Measurements from ENCODE around the gene HRH1.

The HRH1 gene

GRCh38 chr3:11287404-11287803 is 133.1 kb downstream of the HRH1 start:
- Histone ChIP-seq H3K9ac (ENCODE audit: low read depth, low read length) (no peak overlapping the region), H3K9me3 (ENCODE audit: control insufficient read depth, insufficient read depth, low read length) (no peaks in the 10 kb centered on the region), H3K4me1 (ENCODE audit: control insufficient read depth, insufficient read depth, low read length) (no peaks in the 10 kb centered on the region), H3K4me3 (ENCODE audit: low read depth, low read length) (no peak overlapping the region), H3K27me3 (ENCODE audit: control insufficient read depth, insufficient read depth, low read length) (no peaks in the 10 kb centered on the region), H3K36me3 (ENCODE audit: control insufficient read depth, insufficient read depth, low read length) (0 out of 2 replicates have a peak, but pooled peaks cover 9% of the 10 kb centered on the region), H3K27ac (ENCODE audit: low read depth, low read length) (no peak overlapping the region)

GRCh38 chr3:11288021-11288491 is 133.8 kb downstream of the HRH1 start:
- H3K9ac ChIP-seq (ENCODE audit: low read depth, low read length), result no peak overlapping the region
- no peak overlapping the region for H3K4me3 ChIP-seq (ENCODE audit: low read depth, low read length)
- no peaks in the 10 kb centered on the region for H3K9me3 ChIP-seq (ENCODE audit: control insufficient read depth, insufficient read depth, low read length)
- no peaks in the 10 kb centered on the region for H3K27me3 ChIP-seq (ENCODE audit: control insufficient read depth, insufficient read depth, low read length)
- H3K36me3 ChIP-seq (ENCODE audit: control insufficient read depth, insufficient read depth, low read length), result 0 out of 2 replicates have a peak, but pooled peaks cover 4% of the 10 kb centered on the region
- no peak overlapping the region for H3K27ac ChIP-seq (ENCODE audit: low read depth, low read length)
- no peaks in the 10 kb centered on the region for H3K4me1 ChIP-seq (ENCODE audit: control insufficient read depth, insufficient read depth, low read length)

GRCh38 chr3:11288786-11289637 is 134.7 kb downstream of the HRH1 start:
- no peak overlapping the region for H3K9ac ChIP-seq (ENCODE audit: low read depth, low read length)
- H3K9me3 ChIP-seq (ENCODE audit: control insufficient read depth, insufficient read depth, low read length), result no peaks in the 10 kb centered on the region
- no peak overlapping the region for H3K4me3 ChIP-seq (ENCODE audit: low read depth, low read length)
- no peaks in the 10 kb centered on the region for H3K36me3 ChIP-seq (ENCODE audit: control insufficient read depth, insufficient read depth, low read length)
- no peaks in the 10 kb centered on the region for H3K27me3 ChIP-seq (ENCODE audit: control insufficient read depth, insufficient read depth, low read length)
- H3K4me1 ChIP-seq (ENCODE audit: control insufficient read depth, insufficient read depth, low read length), result no peaks in the 10 kb centered on the region
- no peak overlapping the region for H3K27ac ChIP-seq (ENCODE audit: low read depth, low read length)

DNA sequence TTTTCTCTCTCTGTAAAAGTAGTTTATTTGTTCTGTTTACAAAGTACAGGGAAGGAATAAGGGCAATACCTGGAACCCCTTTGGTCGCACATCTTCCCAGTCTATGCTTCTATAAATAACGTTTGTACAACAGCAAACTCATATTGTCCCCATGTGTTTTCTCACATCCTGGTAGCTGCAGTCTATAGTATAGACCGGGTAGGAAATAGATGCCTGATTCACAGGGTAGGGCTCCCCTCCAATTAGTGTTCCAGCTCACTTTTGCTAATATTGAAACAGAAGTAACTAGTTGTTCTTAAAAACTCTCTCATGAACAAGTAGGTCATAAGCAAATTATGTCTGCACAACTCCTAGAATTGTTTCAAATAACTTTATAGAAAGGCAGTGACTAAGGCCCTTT is 135.6 kb downstream of the HRH1 start:
- no peaks in the 10 kb centered on the region for H3K4me1 ChIP-seq (ENCODE audit: control insufficient read depth, insufficient read depth, low read length)
- no peak overlapping the region for H3K4me3 ChIP-seq (ENCODE audit: low read depth, low read length)
- H3K9me3 ChIP-seq (ENCODE audit: control insufficient read depth, insufficient read depth, low read length), result no peaks in the 10 kb centered on the region
- H3K27me3 ChIP-seq (ENCODE audit: control insufficient read depth, insufficient read depth, low read length), result no peaks in the 10 kb centered on the region
- H3K9ac ChIP-seq (ENCODE audit: low read depth, low read length), result no peak overlapping the region
- no peak overlapping the region for H3K27ac ChIP-seq (ENCODE audit: low read depth, low read length)
- H3K36me3 ChIP-seq (ENCODE audit: control insufficient read depth, insufficient read depth, low read length), result no peaks in the 10 kb centered on the region

DNA sequence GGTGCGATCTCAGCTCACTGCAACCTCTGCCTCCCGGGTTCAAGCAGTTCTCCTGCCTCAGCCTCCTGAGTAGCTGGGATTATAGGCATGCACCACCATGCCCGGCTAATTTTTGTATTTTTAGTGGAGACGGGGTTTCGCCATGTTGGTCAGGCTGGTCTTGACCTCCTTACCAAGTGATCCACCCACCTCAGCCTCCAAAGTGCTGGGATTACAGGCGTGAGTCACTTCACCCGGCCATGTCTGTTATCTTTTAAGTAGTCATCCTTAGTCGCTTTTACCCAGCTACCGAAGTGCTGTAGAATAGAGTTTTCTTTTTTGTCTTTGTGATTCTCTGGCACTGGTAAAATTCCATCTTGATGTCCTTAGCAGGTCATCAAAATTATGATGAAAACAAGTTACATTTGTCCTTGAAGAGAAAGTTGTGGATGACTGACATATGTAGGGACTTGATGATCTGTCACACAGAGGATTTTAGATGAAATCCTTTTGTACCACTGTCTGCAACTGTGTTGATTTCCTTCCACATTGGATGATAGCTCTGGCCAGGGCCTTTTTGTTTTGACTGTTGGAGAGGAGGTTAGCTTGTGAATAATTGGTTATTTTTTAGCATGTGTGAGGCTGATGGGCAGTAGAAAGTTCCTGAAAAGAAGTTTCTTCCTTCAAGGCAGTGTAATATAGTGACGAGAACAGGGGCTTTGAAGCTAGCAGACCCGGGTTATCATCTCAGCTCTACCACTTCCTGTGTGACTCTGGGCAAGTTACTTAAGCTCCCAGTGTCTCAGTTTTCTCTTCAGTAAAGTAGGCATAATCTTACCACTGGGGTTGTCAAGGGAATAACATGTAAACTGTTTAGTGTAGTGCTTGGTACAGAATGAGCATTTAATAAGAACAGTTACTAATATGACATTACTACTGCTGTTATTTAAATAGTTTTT is 136.7 kb downstream of the HRH1 start:
- Histone ChIP-seq H3K27ac (ENCODE audit: low read depth, low read length) (no peak overlapping the region), H3K27me3 (ENCODE audit: control insufficient read depth, insufficient read depth, low read length) (no peaks in the 10 kb centered on the region), H3K4me1 (ENCODE audit: control insufficient read depth, insufficient read depth, low read length) (no peaks in the 10 kb centered on the region), H3K36me3 (ENCODE audit: control insufficient read depth, insufficient read depth, low read length) (no peaks in the 10 kb centered on the region), H3K9me3 (ENCODE audit: control insufficient read depth, insufficient read depth, low read length) (no peaks in the 10 kb centered on the region), H3K4me3 (ENCODE audit: low read depth, low read length) (no peak overlapping the region), H3K9ac (ENCODE audit: low read depth, low read length) (no peak overlapping the region)

DNA sequence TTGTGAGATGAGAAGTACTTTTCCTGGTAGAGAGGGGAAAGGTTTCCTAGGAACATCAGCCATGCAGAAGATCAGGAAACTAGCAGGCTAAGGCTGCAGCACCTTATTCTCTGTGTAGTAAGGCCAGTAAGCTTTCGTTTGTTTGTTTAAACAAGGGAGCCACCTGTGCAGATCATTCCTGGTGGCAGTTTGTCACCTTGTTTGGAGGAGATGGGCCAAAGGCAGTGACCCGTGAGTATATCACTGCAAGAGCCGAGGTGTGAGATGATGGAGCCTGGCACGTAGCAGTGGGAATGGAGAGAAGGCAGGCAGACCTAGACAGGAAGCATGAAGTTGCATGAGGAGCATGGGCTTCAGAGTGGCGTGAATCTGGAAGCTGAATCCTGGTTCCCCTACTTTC is 137.5 kb downstream of the HRH1 start:
- Histone ChIP-seq H3K27me3 (ENCODE audit: control insufficient read depth, insufficient read depth, low read length) (no peaks in the 10 kb centered on the region), H3K9me3 (ENCODE audit: control insufficient read depth, insufficient read depth, low read length) (no peaks in the 10 kb centered on the region), H3K4me3 (ENCODE audit: low read depth, low read length) (no peak overlapping the region), H3K9ac (ENCODE audit: low read depth, low read length) (no peak overlapping the region), H3K4me1 (ENCODE audit: control insufficient read depth, insufficient read depth, low read length) (no peaks in the 10 kb centered on the region), H3K27ac (ENCODE audit: low read depth, low read length) (no peak overlapping the region), H3K36me3 (ENCODE audit: control insufficient read depth, insufficient read depth, low read length) (no peaks in the 10 kb centered on the region)

- Histone ChIP-seq H3K9me3 (ENCODE audit: control insufficient read depth, insufficient read depth, low read length) (no peaks in the 10 kb centered on the region), H3K9ac (ENCODE audit: low read depth, low read length) (no peak overlapping the region), H3K27me3 (ENCODE audit: control insufficient read depth, insufficient read depth, low read length) (no peaks in the 10 kb centered on the region), H3K4me3 (ENCODE audit: low read depth, low read length) (no peak overlapping the region), H3K36me3 (ENCODE audit: control insufficient read depth, insufficient read depth, low read length) (peaks cover 17% of the 10 kb centered on the region), H3K4me1 (ENCODE audit: control insufficient read depth, insufficient read depth, low read length) (no peaks in the 10 kb centered on the region), H3K27ac (ENCODE audit: low read depth, low read length) (no peak overlapping the region)
Measured at GRCh38 chr3:11297126-11297525, 142.8 kb downstream of the HRH1 start.

- H3K36me3 ChIP-seq (ENCODE audit: control insufficient read depth, insufficient read depth, low read length), result peaks cover 24% of the 10 kb centered on the region
- H3K27ac ChIP-seq (ENCODE audit: low read depth, low read length), result no peak overlapping the region
- H3K27me3 ChIP-seq (ENCODE audit: control insufficient read depth, insufficient read depth, low read length), result no peaks in the 10 kb centered on the region
- H3K9me3 ChIP-seq (ENCODE audit: control insufficient read depth, insufficient read depth, low read length), result no peaks in the 10 kb centered on the region
- no peaks in the 10 kb centered on the region for H3K4me1 ChIP-seq (ENCODE audit: control insufficient read depth, insufficient read depth, low read length)
- no peak overlapping the region for H3K9ac ChIP-seq (ENCODE audit: low read depth, low read length)
- no peak overlapping the region for H3K4me3 ChIP-seq (ENCODE audit: low read depth, low read length)
Measured at GRCh38 chr3:11300970-11301369, 146.7 kb downstream of the HRH1 start.

DNA sequence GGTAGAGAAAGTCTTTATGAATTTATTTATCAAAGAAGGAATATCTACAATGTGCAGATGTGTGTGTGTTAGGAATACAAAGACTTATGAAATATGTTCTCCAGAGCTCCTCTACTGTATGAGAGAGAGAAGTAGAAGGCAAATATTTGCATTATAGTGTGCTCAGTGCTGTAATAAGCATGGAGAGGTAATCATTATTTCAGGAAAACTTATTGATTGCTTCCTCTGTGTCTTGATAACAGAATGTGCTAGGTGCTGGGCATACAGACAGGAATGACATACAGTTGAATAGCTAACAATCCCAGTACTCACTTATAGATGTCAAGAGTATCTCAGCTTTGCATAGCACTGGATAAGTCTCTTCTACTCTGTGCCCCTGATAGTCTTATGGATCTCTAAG is 148.2 kb downstream of the HRH1 start:
- no peaks in the 10 kb centered on the region for H3K27me3 ChIP-seq (ENCODE audit: control insufficient read depth, insufficient read depth, low read length)
- no peak overlapping the region for H3K27ac ChIP-seq (ENCODE audit: low read depth, low read length)
- no peaks in the 10 kb centered on the region for H3K9me3 ChIP-seq (ENCODE audit: control insufficient read depth, insufficient read depth, low read length)
- H3K4me3 ChIP-seq (ENCODE audit: low read depth, low read length), result no peak overlapping the region
- no peaks in the 10 kb centered on the region for H3K4me1 ChIP-seq (ENCODE audit: control insufficient read depth, insufficient read depth, low read length)
- H3K9ac ChIP-seq (ENCODE audit: low read depth, low read length), result no peak overlapping the region
- H3K36me3 ChIP-seq (ENCODE audit: control insufficient read depth, insufficient read depth, low read length), result peaks cover 33% of the 10 kb centered on the region

DNA sequence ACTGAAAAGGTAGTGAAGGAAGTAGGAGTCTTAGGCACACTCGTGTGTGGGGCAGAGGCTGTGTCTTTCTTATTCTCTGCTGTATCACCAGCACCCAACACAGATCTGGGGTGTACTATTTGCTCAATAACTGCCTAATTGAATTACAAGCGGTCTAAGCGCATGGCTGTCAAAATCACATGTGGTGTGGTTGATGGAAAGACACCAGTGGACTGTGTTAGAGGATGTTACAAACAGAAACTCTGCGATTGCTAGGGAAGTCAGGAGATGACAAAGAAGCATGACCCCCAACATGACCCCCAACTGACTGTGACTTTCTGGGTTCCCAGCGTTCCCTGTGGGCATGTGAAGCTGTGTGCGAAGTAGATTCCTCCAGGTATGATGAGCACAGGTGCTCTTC is 149.9 kb downstream of the HRH1 start:
- H3K9ac ChIP-seq (ENCODE audit: low read depth, low read length), result no peak overlapping the region
- no peaks in the 10 kb centered on the region for H3K9me3 ChIP-seq (ENCODE audit: control insufficient read depth, insufficient read depth, low read length)
- no peaks in the 10 kb centered on the region for H3K27me3 ChIP-seq (ENCODE audit: control insufficient read depth, insufficient read depth, low read length)
- peaks cover 42% of the 10 kb centered on the region for H3K36me3 ChIP-seq (ENCODE audit: control insufficient read depth, insufficient read depth, low read length)
- H3K4me3 ChIP-seq (ENCODE audit: low read depth, low read length), result no peak overlapping the region
- H3K27ac ChIP-seq (ENCODE audit: low read depth, low read length), result no peak overlapping the region
- H3K4me1 ChIP-seq (ENCODE audit: control insufficient read depth, insufficient read depth, low read length), result no peaks in the 10 kb centered on the region

GRCh38 chr3:11305509-11305908 is 151.2 kb downstream of the HRH1 start:
- peaks cover 39% of the 10 kb centered on the region for H3K36me3 ChIP-seq (ENCODE audit: control insufficient read depth, insufficient read depth, low read length)
- no peaks in the 10 kb centered on the region for H3K4me1 ChIP-seq (ENCODE audit: control insufficient read depth, insufficient read depth, low read length)
- no peaks in the 10 kb centered on the region for H3K9me3 ChIP-seq (ENCODE audit: control insufficient read depth, insufficient read depth, low read length)
- no peaks in the 10 kb centered on the region for H3K27me3 ChIP-seq (ENCODE audit: control insufficient read depth, insufficient read depth, low read length)
- H3K9ac ChIP-seq (ENCODE audit: low read depth, low read length), result no peak overlapping the region
- no peak overlapping the region for H3K27ac ChIP-seq (ENCODE audit: low read depth, low read length)
- no peak overlapping the region for H3K4me3 ChIP-seq (ENCODE audit: low read depth, low read length)
